ENCODE measurements around the gene SIRPG.

DNA sequence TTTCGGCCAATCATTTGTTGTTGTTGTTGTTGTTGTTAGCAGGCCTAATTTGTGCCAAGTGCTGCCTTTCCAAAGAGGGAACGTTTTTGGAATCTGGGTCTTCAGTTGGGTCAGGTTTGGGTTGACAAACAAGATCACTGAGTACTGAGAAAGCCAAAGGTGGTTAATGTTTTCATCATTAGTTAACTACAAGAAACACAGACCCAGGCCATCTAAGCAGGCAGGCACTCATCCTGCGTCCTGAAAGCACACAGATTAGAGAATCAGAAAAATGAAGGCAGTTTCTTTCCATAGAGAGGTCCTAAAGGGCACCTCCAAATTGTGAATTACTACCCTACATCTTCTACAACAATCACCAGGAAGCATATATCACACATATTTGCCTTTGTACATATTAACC is 15.1 kb upstream of the SIRPG start:
- TF ChIP-seq, protein P1, sequence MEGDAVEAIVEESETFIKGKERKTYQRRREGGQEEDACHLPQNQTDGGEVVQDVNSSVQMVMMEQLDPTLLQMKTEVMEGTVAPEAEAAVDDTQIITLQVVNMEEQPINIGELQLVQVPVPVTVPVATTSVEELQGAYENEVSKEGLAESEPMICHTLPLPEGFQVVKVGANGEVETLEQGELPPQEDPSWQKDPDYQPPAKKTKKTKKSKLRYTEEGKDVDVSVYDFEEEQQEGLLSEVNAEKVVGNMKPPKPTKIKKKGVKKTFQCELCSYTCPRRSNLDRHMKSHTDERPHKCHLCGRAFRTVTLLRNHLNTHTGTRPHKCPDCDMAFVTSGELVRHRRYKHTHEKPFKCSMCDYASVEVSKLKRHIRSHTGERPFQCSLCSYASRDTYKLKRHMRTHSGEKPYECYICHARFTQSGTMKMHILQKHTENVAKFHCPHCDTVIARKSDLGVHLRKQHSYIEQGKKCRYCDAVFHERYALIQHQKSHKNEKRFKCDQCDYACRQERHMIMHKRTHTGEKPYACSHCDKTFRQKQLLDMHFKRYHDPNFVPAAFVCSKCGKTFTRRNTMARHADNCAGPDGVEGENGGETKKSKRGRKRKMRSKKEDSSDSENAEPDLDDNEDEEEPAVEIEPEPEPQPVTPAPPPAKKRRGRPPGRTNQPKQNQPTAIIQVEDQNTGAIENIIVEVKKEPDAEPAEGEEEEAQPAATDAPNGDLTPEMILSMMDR (tag by site-specific recombination; IDR thresholded peaks at IDR 0.05), result no peak
- TF ChIP-seq ZNF138 (tag by site-specific recombination; IDR thresholded peaks at IDR 0.05; ENCODE audit: borderline replicate concordance) (no peak), MZF1 (tag by site-specific recombination; IDR thresholded peaks at IDR 0.05; ENCODE audit: borderline replicate concordance) (no peak), ZNF184 (tag by site-specific recombination; IDR thresholded peaks at IDR 0.05) (no peak), ZNF785 (tag by site-specific recombination; IDR thresholded peaks at IDR 0.05) (no peak), ZNF558 (tag by site-specific recombination; IDR thresholded peaks at IDR 0.05) (no peak)
- TF ChIP-seq, protein P2, sequence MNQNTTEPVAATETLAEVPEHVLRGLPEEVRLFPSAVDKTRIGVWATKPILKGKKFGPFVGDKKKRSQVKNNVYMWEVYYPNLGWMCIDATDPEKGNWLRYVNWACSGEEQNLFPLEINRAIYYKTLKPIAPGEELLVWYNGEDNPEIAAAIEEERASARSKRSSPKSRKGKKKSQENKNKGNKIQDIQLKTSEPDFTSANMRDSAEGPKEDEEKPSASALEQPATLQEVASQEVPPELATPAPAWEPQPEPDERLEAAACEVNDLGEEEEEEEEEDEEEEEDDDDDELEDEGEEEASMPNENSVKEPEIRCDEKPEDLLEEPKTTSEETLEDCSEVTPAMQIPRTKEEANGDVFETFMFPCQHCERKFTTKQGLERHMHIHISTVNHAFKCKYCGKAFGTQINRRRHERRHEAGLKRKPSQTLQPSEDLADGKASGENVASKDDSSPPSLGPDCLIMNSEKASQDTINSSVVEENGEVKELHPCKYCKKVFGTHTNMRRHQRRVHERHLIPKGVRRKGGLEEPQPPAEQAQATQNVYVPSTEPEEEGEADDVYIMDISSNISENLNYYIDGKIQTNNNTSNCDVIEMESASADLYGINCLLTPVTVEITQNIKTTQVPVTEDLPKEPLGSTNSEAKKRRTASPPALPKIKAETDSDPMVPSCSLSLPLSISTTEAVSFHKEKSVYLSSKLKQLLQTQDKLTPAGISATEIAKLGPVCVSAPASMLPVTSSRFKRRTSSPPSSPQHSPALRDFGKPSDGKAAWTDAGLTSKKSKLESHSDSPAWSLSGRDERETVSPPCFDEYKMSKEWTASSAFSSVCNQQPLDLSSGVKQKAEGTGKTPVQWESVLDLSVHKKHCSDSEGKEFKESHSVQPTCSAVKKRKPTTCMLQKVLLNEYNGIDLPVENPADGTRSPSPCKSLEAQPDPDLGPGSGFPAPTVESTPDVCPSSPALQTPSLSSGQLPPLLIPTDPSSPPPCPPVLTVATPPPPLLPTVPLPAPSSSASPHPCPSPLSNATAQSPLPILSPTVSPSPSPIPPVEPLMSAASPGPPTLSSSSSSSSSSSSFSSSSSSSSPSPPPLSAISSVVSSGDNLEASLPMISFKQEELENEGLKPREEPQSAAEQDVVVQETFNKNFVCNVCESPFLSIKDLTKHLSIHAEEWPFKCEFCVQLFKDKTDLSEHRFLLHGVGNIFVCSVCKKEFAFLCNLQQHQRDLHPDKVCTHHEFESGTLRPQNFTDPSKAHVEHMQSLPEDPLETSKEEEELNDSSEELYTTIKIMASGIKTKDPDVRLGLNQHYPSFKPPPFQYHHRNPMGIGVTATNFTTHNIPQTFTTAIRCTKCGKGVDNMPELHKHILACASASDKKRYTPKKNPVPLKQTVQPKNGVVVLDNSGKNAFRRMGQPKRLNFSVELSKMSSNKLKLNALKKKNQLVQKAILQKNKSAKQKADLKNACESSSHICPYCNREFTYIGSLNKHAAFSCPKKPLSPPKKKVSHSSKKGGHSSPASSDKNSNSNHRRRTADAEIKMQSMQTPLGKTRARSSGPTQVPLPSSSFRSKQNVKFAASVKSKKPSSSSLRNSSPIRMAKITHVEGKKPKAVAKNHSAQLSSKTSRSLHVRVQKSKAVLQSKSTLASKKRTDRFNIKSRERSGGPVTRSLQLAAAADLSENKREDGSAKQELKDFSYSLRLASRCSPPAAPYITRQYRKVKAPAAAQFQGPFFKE (tag by site-specific recombination; IDR thresholded peaks at IDR 0.05; ENCODE audit: borderline replicate concordance), result no peak
